Measurements from ENCODE around the gene TYRO3. TPM values are rescaled to one million over a fixed set of nuclear protein-coding genes. Genes with fewer than 3 reads are reported as not detected.

The TYRO3 gene
- total and polyA plus RNA-seq, 7 donors: 1.6 to 5.8 (median 4.6) TPM

DNA sequence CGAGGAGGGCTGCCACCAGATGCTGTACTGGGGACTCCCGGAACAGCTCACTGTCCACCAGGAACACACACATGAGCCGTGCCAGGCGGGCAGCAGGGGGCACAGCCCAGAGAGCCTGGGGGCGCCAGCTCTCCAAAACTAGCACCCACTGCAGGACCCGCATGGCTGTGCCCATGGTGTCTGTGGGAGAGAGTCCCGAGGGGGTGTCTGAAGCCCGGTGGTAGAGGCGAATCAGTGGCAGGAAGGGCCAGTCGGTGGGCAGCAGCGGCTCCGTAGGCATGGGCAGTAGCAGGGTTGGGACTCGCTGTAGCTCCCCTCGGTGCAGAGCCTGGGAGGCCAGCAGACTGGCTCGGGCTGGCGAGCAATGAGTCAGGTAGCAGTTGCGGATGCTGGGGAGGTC lies 38.4 kb upstream of the TYRO3 start:
- Histone ChIP-seq H3K27ac (no peak overlapping the region), H3K9me3 (no peaks in the 10 kb centered on the region), H3K36me3 (ENCODE audit: insufficient read depth in 1 of 2, low read depth in 1 of 2) (peaks cover 0 to 57% of the 10 kb centered on the region in 2 donors), H3K27me3 (ENCODE audit: insufficient read depth in 3 of 3, low read length in 2 of 3) (no peaks in the 10 kb centered on the region), H3K4me1 (no peaks in the 10 kb centered on the region), H3K4me3 (no peak overlapping the region)
- ATAC-seq: peak in 1 of 4 donors; percentile 17
- DNase-seq: no peak
- WGBS, 3 donors: 90 to 97% (median 92%) methylated on average over 13 to 17 of the region's 17 CpGs
- intact Hi-C loops (cut with DNase I): no loop called here
- TF ChIP-seq CTCF (IDR thresholded peaks at IDR 0.05): no peak

GRCh38 chr15:41521614-41522013 lies 37.4 kb upstream of the TYRO3 start:
- intact Hi-C loops (cut with DNase I): no loop called here
- Histone ChIP-seq H3K4me1 (no peaks in the 10 kb centered on the region), H3K4me3 (no peak overlapping the region), H3K27ac (no peak overlapping the region), H3K27me3 (ENCODE audit: insufficient read depth in 3 of 3, low read length in 2 of 3) (no peaks in the 10 kb centered on the region), H3K9me3 (no peaks in the 10 kb centered on the region), H3K36me3 (ENCODE audit: insufficient read depth in 1 of 2, low read depth in 1 of 2) (peaks cover 0 to 66% of the 10 kb centered on the region in 2 donors)
- WGBS, 3 donors: 78 to 85% (median 80%) methylated on average over 9 of the region's 9 CpGs
- DNase-seq: no peak
- no peak for ATAC-seq
- no peak for TF ChIP-seq CTCF (IDR thresholded peaks at IDR 0.05)

- TF ChIP-seq CTCF (IDR thresholded peaks at IDR 0.05): no peak
- H3K4me3 ChIP-seq: no peak overlapping the region
- H3K27me3 ChIP-seq (ENCODE audit: insufficient read depth in 3 of 3, low read length in 2 of 3): no peaks in the 10 kb centered on the region
- peaks cover 3 to 67% of the 10 kb centered on the region in 2 donors for H3K36me3 ChIP-seq (ENCODE audit: insufficient read depth in 1 of 2, low read depth in 1 of 2)
- H3K4me1 ChIP-seq: no peaks in the 10 kb centered on the region
- ATAC-seq: peak in 2 of 4 donors; percentile 19 to 43
- intact Hi-C loops (cut with DNase I): no loop called here
- no peaks in the 10 kb centered on the region for H3K9me3 ChIP-seq
- no peak overlapping the region for H3K27ac ChIP-seq
- WGBS, 3 donors: 68 to 79% (median 76%) methylated on average over 5 of the region's 5 CpGs
- DNase-seq: no peak
These were observed 35.9 kb upstream of the TYRO3 start for GRCh38 chr15:41523097-41523496.

DNA sequence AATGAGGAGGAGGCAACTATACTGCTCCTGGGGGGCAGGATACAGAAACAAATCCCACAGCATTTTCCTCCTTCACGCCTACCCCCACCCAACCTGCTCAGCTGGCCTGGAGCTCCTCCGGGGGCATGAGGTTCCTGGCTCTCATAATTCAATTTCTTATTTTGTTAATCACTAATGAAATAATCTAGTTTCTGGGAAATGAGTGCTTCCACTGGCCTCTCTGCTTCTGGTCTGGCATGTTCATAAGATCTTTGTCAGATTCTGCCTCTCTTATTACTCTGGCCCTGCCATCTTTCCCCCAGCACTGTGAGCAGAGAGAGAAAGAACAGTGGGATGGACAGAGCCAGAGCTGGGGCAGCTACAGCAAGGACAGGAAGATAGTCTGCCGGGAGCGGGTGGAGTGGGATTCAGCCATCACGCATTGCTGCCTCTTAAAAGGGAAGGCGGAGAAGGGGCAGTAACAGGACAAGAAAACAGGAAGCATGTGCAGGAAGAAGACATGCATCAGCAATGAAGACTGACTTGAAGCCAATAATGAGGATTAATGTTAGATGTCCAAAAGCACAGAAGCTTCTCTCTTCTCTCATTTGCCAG lies 28.6 kb upstream of the TYRO3 start:
- no peak overlapping the region for H3K27ac ChIP-seq
- intact Hi-C loops (cut with DNase I): no loop called here
- ATAC-seq (no peak), DNase-seq (no peak)
- no peak overlapping the region for H3K4me3 ChIP-seq
- 80 to 87% (median 84%) methylated on average over 6 of the region's 6 CpGs for WGBS, 3 donors
- peaks cover 5 to 97% of the 10 kb centered on the region in 2 donors for H3K36me3 ChIP-seq (ENCODE audit: insufficient read depth in 1 of 2, low read depth in 1 of 2)
- H3K27me3 ChIP-seq (ENCODE audit: insufficient read depth in 3 of 3, low read length in 2 of 3): no peaks in the 10 kb centered on the region
- H3K9me3 ChIP-seq: no peaks in the 10 kb centered on the region
- no peak for TF ChIP-seq CTCF (IDR thresholded peaks at IDR 0.05)
- no peaks in the 10 kb centered on the region for H3K4me1 ChIP-seq

- no peak for DNase-seq
- Histone ChIP-seq H3K4me1 (no peaks in the 10 kb centered on the region), H3K27me3 (ENCODE audit: insufficient read depth in 3 of 3, low read length in 2 of 3) (no peaks in the 10 kb centered on the region), H3K4me3 (no peak overlapping the region), H3K36me3 (ENCODE audit: insufficient read depth in 1 of 2, low read depth in 1 of 2) (peaks cover 2 to 65% of the 10 kb centered on the region in 2 donors), H3K9me3 (no peaks in the 10 kb centered on the region), H3K27ac (no peak overlapping the region)
- ATAC-seq: no peak
- TF ChIP-seq CTCF (IDR thresholded peaks at IDR 0.05): no peak
- WGBS, 3 donors: 92 to 100% (median 96%) methylated on average over 1 of the region's 1 CpG
- intact Hi-C loops (cut with DNase I): no loop called here
These were observed 23.5 kb upstream of the TYRO3 start for GRCh38 chr15:41535544-41535943.
